Jurkat, Clone E6-1 (cell line): ENCODE measurements around the gene YWHAQ.
"Not testable (repeated sequence)": the region's sequence is repeated elsewhere in the genome, so short reads cannot be mapped to it uniquely, and the experiment has no call there.

ENCODE experiments used
- DNase-seq: peaks from one replicate; pipeline ENCODE4 v3.0.0-alpha.2; 2011; ENCODE audit warnings: low read depth, low spot score
- H3K4me3 ChIP-seq: 2 replicates; pipeline ENCODE4 v1.5.1; 2011; ENCODE audit warnings: mild to moderate bottlenecking, low read length, control low read depth, moderate library complexity

Gene YWHAQ

DNA sequence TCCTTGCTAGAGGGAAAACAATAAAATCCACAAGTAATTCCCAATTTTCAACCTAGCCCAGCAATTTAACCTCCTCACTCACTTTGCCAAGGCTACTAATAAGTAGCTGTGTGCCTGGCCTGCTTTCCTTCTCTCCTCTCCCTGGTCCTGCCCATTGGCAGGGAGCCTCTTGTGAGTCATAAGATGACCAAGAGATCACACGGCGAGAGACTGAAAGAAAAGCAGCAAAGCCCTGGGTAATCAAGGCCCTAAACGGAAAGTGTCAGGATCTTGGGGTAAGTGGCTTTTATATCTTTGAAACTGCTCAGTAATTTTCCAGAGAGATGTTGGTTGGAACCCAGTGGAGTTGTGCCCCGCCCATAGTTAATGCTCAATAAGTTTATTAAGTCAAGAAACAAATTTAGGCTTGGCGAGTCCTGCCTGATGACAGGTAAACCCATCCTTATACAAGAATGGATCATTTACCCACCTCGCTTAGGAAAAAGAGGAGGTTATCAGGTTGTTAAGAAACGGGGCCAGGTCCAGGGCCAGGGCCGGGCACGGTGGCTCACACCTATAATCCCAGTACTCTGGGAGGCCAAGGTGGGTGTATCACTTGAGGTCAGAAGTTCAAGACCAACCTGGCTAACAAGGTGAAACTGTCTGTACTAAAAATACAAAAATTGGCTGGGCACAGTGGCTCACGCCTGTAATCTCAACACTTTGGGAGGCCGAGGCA, 65.2 kb downstream of the YWHAQ start:
- DNase-seq, result no peak

GRCh38 chr2:9560628-9561027, 70.2 kb downstream of the YWHAQ start:
- H3K4me3 ChIP-seq, result no peak overlapping the region
- DNase-seq, result no peak

More for the DNA sequence above, 65.2 kb downstream of the YWHAQ start:
- H3K4me3 ChIP-seq, result no peak overlapping the region

GRCh38 chr2:9558948-9559381, 71.8 kb downstream of the YWHAQ start:
- no peak for DNase-seq
- no peak overlapping the region for H3K4me3 ChIP-seq

DNA sequence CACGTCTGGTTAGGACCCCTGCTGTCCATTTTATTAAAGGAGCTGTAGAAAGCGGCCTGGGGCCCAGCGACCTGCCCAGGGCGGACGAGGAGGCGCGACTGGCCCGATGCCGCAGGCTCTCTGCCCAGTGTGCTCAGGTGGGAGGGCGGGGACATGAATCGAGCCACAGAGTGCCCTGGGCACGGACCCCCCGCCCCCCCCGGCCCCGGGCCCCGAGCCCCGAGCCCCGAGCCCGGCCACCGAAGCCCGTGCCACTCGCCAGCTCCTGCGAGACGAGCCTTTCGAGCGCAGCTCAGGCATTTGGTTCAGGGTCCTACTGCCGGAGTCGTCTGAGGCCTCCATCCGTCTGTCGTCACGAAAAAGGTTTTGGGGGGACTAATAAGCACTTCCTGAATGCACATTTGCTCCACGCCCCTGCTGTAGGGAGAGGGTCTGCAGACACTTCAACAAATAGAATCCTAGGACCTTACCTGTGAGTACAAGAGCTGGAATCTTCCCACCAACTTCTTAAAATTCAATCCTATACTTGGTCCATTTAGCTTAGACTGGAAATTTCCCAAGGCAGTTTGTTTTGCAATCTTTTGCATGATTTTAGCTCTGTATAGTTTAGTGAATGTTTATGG, 74.6 kb downstream of the YWHAQ start:
- H3K4me3 ChIP-seq, result peak overlapping the region; percentile 92
- DNase-seq, result peak; percentile 34

DNA sequence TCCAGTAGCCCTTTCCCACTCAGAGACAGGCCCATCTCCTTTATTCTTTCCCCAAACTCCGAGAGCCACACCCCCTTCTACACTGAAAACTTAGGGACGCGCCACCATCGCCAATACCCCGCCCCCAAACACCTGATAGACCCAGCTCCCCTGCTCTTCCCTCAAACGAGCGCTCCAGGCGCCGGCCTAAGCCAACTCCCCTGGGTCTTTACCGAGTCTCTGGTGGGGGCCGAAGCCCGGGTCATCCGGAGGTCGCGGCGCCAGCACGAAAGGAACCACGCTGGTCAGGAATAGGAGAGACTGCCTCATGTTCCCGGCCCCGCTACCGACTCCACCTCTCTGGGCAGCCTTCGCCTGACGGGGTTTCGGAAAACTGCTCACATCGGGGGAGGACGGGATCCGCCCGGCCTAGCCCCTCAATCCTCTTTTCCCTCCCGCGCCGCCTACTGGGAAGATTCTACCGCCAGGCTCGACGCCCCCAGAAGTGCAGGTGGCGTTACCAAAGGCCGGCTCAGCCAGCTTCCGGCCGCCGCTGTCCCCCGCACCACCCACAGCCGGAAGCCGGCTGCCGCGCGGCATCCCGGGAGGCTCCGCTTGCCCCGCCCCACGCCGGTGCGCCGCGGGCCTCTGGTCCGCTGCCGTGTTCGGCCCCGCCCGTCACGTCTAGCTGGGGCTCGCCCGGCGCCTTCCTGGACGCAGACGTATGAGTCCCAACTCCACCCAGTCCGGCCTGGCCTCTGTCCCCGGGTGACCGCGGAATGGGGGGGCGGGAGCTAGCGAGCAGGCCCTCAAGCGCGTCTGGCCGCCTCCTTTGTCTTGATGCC, 75.3 kb downstream of the YWHAQ start, which contains the start of gene ADAM17:
Gene ADAM17 (minus strand): TSS at position 534 of the 824 bp plus-strand sequence. CDS start 225 bp downstream, at position 309.
- peak; percentile 81 for DNase-seq
- peak within 1 kb of the TSS; percentile 92 for H3K4me3 ChIP-seq

DNA sequence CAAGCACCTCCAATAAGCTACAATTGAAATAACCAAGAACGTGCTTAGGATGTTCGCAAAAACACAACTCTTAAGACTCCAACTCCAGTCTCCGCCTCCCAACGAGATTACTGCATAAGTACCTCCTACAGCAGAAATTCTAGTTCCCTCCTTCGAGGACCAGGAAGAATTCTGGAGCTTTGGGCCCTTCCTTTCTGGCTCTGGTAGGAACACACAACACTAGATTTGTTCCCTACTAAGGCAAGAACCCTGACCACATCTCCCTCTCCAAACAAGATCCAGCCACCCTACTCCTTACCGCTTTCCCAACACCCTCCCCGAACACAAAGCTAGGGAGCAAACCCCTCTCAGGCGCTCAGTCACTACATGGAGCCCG, 75.9 kb downstream of the YWHAQ start:
- H3K4me3 ChIP-seq, result peak overlapping the region; percentile 92
- peak; percentile 64 for DNase-seq

DNA sequence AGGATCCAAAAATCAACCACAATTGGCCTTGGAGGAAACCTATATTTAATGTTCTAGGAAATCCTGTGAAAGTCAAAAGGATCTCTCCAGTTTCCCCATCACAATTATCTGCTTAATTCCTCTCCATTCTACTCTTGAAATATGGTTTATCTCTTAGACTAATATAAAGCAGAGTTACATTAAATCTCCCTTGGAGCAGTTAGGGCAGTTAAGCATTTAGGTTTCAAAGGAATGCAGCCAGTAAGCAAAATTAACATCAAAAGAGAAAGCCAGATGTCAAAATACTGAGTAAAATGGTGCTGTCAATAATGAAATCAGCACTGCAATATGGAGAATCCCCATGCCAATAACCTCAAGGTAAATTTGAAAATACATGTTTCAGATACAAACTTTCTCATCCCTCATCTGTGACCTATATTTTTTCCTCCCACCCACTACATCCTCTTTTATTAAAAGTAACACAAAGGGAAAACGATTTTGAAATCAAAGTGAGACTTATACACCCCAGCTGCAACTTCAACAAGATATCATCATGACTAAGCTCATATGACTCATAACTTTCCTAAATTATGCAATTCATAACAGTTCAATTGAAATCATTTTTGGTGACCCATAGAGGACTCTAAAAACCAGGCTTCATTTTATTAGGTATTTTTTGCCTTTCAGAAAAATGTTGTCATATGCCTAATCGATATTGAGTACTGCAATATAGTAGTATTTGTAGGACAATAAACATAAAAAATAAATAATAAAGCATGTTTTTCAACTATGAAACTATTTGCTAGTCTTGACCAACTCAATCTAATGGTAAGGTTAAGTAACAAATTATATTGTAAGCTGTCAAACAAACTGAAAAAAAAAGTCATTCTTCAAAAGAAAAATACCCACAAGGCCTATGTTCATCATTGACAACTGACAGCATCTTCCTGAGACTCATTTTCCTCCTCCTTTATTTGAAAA, 78.3 kb downstream of the YWHAQ start:
- no peak overlapping the region for H3K4me3 ChIP-seq
- DNase-seq, result no peak

- H3K4me3 ChIP-seq, DNase-seq: not testable (repeated sequence)
These were observed 79.9 kb downstream of the YWHAQ start for GRCh38 chr2:9550859-9551391.

GRCh38 chr2:9549420-9549819, 81.4 kb downstream of the YWHAQ start:
- DNase-seq, result no peak
- no peak overlapping the region for H3K4me3 ChIP-seq

DNA sequence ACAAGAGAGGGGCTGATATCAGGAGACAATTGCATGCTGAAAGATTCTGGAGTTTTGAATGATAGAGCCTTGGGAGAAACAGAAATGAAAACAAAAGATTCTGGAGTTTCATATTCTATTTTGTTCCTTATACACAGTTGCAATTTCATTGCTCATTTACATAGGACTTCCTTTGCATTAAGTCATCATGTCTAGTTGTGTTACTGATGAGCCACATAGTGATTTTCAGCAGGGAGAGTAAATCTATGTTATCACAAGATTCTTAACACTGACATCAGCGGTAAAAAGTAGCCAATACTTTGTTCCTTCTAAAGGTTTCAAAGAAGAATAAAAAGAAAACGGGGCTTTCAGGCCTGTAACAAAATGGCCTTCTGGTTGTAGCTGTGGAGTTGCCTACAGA, 82.3 kb downstream of the YWHAQ start:
- DNase-seq, result no peak
- no peak overlapping the region for H3K4me3 ChIP-seq

GRCh38 chr2:9547262-9547991, 83.4 kb downstream of the YWHAQ start:
- no peak overlapping the region for H3K4me3 ChIP-seq
- DNase-seq, result no peak

DNA sequence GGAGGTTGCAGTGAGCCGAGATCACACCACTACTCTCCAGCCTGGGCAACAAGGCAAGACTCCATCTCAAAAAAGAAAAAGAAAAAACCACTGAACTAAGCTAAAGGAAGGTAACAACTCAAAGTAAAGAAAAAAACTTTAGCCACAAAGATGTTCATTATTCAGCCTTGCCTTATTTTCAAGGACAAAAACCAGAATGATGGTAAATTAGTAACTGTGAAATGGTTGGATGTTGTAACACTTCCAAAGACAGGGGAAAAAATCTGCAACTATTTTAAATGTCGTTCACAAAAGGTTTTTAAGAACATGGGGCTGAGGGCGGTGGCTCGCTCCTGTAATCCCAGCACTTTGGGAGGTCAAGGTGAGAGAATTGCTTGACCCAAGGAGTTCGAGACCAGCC, 85.3 kb downstream of the YWHAQ start:
- H3K4me3 ChIP-seq, result no peak overlapping the region
- no peak for DNase-seq

- no peak for DNase-seq
- H3K4me3 ChIP-seq, result no peak overlapping the region
These were observed 87.2 kb downstream of the YWHAQ start for GRCh38 chr2:9543557-9543956.

- DNase-seq, result no peak
These were observed 91.3 kb downstream of the YWHAQ start for GRCh38 chr2:9539531-9539930.

DNA sequence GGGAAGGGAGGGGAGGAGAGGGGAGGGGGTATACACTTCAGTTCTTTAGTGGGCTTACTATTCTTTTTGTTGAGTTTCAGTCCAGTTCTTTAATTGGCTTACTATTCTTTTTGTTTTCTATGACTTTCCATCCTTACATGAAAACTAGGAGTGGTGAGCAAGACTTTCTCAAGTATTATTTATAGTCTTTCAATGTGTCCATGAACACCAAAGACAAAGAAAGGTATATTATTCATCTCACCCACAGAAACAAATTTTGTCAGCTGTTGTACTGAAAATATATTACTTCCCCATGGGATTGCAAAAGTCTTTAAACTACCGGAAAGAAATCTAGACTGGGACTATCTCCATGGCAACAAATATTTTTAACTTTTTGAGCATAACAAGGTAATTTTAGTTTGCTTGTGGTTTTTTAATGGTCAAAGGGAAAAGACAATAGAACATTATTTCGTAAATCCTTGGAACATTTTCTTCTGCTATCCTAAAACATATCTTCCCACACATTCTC, 92.7 kb downstream of the YWHAQ start:
- no peak overlapping the region for H3K4me3 ChIP-seq

More at GRCh38 chr2:9539531-9539930, 91.3 kb downstream of the YWHAQ start:
- no peak overlapping the region for H3K4me3 ChIP-seq

GRCh38 chr2:9536504-9536903, 94.3 kb downstream of the YWHAQ start:
- DNase-seq, result no peak

More for the DNA sequence above, 92.7 kb downstream of the YWHAQ start:
- no peak for DNase-seq

DNA sequence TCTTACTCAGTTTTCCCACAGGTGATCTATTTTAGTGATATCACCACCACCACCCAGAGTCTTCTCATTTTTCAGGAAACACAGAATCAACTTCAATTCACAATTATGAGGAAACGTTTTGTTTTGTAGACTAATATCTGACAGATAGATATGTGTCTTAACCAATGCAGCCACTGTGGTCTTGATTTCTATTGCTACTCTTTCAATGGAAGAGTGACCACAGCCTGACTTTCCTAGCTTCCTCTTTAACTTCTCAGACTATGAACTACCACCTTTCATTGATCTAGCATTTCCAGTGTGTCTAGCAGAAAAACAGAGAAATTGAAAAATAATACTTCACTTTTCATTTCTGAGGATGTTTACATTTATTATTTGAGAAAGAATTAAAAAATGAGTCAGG, 95.6 kb downstream of the YWHAQ start:
- H3K4me3 ChIP-seq, result no peak overlapping the region
- no peak for DNase-seq

More at GRCh38 chr2:9536504-9536903, 94.3 kb downstream of the YWHAQ start:
- no peak overlapping the region for H3K4me3 ChIP-seq
